Cerebellar nuclear complex (tissue), 1 donor: ENCODE data around the gene CAMTA1.
"Not testable (repeated sequence)": the region's sequence is repeated elsewhere in the genome, so short reads cannot be mapped to it uniquely, and the experiment has no call there.

Source experiments
- DNase-seq, 2 experiments: peaks; one replicate each; lab custom pipeline; 2025; lab: John Stamatoyannopoulos, UW

CAMTA1 gene

GRCh38 chr1:7107109-7107830, 322.0 kb downstream of the CAMTA1 start:
- no peak for DNase-seq

DNA sequence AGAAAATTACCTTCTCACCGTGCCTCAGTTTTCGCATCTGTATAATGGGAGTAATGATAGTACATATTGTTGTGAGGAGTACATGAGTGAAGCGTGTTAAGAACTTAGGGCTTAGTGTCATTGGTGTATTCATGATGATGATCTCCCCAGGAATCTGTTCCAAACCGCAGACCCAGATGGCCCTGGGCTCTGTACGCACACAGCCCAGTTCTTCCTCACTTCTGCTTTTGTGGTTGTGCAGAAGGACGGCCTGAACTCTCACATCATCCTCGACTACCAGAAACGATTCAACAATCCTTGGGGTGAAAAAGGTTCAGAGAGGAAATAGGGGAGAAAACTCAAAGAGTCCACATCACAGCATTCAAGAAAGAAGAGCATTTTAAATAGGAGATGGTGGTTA, 323.0 kb downstream of the CAMTA1 start:
- no peak for DNase-seq

- DNase-seq = no peak
Measured at GRCh38 chr1:7109901-7110300, 324.6 kb downstream of the CAMTA1 start.

DNA sequence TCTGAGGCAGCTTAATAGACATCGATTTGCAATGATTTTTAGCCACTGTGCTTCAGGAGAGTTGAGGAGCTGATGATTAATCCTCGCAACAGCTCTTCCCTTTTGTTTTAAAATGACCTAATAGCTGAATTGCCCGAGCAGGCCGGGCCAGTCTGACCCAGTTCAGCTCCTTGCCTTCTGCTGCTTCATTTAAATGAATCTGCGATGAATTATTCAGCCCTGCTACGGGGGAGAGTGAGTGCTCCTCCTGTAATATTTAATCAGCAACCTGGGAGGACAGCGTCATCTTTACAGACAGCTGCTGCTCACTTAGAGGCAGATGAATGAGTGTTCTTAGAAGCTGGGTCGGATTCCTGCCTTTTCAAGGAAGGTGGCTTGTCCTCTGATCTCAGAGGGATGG, 325.1 kb downstream of the CAMTA1 start:
- no peak for DNase-seq

DNA sequence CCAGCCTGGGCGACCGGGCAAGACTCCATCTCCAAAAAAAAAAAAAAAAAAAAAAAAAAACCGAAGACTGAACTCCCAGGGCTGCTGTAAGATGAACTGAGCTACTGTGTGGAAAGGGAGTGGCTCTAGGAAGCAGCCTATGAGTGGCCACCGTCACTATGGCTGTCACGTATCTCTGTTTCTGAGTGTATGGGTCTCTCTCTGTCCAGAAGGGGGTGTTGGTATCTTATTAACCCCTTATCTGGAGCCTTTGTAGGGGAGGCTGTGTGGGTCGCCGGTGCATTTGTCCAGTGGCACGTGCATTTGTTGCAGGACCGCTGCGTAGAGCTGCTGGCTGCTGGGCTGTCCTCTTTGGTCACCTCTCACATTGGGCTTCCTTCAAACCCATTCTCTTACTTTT, 326.6 kb downstream of the CAMTA1 start:
- no peak for DNase-seq

- no peak for DNase-seq
Measured at GRCh38 chr1:7113136-7113535, 327.9 kb downstream of the CAMTA1 start.

DNA sequence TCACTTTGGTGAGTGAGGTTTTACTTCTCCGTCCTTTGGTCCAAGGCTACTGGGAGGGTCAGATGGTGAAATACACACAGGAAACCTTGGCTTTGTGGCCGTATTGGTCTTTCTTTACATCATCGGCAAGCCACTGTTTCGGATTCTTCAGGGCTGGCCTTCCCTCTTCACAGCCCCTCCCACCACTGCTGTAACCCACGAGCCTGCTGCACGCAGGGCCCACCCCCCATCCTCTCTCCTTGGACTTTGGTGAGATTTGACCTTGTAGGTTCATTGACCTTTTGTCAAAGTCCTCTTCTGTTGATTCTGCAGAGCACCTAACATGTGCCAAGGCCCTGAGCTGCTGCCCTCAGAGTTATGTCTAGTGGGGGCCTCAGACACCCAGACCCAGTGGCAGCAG, 328.6 kb downstream of the CAMTA1 start:
- no peak for DNase-seq

DNA sequence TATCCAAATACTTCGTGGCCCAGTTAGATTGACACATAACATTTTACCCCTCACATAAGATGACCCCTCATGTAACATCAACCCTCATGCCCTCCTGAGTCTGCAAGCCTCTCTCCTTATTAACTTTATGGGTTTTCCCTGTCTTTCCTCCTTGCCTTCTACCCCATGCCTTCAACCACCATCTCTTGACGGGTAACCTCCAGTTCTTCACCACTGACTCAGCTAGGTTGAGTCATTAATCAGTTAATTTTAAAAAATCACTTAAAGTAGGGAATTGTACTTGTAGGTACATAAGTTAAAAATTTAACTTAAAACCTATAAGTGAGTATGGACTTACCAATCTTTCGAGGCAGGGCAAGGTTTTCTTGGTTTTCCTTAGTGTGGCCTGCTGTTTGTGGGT, 330.7 kb downstream of the CAMTA1 start:
- DNase-seq = no peak

DNA sequence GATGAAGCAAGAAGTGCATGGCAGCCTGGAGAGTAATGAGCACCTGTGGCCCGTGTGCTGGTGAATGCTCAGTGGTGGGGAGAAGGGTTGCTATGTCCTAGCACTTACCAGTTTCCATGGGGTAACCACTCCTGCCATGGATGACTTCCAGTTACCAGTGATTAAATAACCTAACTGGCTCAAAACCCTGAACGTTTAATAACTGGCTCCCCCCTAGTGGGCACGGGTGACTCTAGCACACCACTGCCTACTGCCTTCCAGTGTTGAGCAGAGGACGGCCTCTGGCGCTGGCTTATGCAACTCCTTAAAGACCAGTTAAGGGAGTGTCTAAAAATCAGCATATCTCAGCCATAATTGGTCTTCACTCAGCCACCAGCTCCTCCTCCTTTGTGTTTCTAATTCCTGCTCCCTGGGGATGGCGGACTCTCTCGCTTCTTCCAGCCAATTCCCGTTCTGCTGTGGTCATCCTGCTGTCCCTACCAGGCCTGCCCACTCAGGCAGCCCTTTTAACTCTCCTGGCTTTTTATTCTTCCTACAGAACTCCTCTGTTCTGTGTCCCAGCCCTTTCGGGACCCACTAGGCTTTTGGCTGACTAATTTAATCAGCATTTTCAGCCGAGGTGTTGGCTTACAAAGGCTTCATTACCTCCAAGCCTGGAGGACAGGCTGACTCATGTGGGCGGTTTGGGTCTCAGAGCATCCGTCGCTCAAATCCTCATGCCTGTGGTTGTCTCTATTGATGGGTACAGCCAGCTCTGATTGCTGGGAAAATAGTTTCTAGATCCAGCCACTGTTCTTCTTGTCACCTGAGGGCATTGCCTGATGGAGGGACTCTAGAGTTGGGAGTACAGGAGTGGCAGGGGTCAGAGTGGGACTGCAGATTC, 332.4 kb downstream of the CAMTA1 start:
- no peak for DNase-seq

DNA sequence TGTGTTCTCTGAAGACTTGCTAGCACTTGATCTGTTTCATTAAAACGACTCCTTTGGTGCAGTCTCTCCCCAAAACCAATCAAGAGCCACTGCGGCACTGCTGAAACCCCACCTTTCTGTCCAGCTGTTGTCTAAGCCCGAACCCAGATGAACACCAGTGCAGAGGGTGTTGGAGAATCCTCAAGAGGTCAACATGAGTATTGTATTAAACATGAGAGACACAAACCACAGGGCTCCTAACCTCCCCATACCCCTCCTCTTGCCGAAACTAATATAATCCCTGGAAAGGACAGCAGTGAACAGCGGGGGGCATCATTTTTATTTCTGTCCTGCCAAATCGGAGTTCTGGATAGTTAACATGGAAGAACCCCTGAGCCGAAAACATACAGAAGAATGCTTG, 333.9 kb downstream of the CAMTA1 start:
- DNase-seq = no peak

DNA sequence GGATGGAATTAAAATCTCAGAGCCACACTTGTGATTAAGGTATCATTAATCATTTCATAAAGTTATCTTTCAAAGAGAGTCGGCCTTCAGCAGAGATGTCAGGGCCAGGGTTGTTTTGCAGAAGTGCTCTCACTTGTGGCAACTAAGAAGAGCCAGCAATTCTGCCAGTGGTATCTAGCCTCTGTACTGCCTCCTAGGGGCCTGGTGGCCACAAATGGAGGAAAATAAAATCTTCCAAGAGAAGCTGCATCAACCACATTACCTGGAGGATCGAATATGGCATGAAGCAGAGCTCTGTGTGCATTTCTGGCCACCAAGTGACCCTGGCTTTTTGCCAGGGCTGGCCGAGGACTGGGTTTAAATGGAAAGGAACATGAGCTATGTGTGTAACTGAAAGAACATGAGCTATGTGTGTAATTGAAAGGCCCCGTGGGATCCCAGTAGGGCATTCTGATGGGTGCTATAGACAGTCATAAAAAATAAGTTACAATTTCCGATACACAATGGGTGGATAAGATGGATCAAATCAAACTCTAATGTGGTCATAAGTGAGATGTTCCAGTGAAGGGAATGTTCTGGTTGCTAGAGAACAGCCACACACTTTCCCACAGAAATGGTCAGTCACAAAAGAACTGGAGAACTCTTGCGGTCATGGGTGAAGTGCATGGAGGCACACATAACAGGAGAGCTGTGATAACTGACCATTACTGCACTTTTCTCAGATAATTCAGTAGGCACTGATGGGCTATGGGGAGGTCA, 335.8 kb downstream of the CAMTA1 start:
- no peak for DNase-seq

GRCh38 chr1:7121622-7121988, 336.4 kb downstream of the CAMTA1 start:
- DNase-seq = no peak

DNA sequence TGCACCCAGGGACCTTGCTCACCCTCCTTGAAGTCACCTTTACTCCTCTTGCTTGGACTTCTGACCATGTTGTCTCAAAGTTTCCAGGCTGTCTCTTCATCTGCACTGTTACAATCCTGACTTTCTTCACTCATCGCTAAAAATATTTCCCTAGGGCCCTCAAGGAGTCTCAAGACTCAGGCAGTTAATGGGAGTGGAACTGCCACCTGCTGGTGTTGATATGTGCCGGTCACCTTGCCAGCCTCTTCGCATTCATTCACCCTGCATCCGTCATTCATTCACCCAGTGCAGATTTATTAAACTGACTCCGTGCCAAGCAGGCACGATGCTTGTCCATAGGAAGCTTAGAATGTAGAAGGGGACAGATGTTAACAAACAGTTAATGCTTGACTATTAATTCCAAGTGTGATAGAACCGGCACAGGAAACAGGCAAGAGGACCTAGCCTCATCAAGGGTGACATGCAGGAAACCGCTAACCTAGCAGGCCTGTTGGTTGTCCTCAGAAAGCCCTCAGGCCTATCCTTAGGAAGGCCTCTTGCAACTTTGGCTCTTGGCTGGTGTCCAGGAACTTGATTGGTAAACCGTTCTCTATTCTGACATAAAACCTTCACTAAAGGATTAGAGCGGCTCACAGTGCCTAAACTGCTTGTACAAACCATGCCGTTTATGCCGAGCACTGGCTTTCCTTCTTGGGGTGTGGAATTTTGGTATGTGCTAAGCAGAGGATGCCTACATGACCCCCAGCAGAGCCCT, 342.2 kb downstream of the CAMTA1 start:
- no peak for DNase-seq

DNA sequence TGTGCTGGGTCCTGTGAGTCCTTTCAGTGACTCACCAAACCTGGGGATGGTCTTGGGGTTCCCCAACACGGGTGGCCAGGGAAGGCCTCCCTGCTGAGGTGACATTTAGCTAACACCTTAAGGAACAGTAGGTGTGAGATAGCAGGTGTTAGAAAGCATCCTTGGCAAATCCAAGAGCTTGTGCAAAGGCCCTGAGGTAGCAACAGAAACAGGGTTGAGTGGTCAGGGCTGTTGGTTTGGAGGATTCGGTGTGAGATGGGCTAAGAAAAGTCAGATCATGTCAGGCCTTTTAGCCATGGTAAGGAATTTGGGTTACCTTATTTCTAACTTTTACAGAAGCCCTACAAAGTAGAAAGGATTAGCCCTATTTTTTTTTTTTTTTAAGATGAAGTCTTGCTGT, 343.0 kb downstream of the CAMTA1 start:
- DNase-seq = no peak

- no peak for DNase-seq
Measured at GRCh38 chr1:7130127-7130526, 344.9 kb downstream of the CAMTA1 start.

DNA sequence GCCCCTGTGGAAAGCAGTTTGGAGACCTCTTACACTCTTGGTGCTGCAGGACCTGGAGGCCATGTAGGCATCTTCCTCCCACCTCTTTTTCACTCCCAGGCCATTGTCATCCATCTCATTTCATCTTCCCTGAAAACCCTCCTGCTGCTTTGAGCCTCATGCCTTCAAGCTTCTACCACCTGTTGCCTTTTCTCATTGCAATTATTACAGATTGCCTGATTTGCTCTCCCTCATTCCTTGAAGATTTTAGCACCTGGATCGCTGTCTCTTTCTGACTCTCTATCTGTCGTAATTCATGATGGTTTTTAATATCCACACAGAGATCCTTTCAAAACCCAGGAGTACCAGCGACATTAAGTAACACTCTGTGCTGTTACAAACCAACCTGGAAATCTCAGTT, 350.2 kb downstream of the CAMTA1 start:
- DNase-seq = no peak

DNA sequence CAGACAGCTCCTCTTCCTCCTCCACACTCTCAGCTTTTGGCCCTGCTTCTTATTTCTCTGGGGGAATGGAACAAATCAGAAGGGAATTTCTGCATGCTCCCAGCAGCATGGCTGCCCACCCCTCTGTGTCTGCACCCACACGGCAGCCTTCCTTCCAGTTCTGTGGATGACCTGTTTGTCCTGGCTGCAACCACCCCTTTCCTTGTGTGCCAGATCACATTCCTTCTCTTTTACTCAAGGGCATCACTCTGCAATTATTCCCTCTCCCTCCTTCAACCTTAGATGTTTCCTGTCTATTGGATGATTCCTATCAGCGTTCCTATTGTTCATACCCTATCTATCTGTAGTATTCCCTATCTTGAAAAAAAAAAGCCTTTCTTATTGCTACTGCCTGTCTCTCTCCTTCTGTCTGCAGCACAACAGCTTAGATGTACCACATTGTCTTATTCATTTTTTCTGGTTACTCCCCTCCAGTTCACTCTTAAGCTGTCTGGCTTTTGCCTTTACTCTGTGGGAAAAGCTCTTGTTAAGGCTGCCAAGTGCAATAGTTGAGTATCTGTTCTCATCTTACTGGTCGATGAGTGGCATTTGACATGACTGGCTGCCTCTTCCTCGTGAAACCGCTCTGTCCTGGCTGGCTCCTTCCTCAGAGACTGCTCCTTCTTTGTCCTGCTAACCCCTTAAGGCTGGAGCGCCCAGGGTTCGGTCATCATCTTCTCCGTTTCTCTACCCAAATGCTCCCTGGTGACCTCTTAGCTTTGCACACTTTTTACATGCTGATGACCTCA, 351.1 kb downstream of the CAMTA1 start:
- no peak for DNase-seq

GRCh38 chr1:7140251-7140650, 355.0 kb downstream of the CAMTA1 start:
- DNase-seq = no peak

DNA sequence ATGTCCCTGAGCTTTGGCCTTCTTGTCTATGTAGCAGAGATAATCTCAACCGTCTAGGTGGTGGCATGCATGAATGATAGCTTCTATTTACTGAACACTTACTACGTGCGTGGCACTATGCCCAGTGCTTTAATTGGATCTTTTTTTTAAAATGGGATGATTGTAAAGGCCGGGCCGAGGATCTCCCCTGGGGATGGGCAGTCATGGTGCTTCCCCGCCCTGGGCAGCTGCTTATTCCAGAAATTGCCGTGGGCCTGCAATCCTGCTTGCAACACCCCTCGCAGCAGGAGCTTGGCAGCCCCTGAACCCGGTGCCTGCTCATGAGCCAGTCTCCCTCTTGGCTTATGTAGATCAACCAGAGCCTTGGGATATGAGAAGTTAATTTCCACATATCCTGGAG, 360.7 kb downstream of the CAMTA1 start:
- DNase-seq = no peak

DNA sequence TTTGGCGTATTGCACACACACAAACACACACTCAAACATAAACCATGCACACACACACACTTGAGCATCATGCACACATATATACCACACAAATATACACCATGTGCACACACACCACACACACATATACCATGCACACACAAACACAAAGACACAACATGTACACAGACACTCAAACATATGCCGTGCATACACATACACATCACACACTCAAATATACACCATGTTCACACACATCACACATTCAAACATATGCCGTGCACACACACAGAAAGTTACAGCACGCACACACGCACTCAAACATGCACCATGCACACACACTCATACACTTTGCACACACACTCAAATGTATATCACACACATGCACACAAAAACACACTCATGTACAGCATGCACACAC, 361.5 kb downstream of the CAMTA1 start:
- DNase-seq = no peak

- DNase-seq = not testable (repeated sequence)
Measured at GRCh38 chr1:7147581-7148282, 362.5 kb downstream of the CAMTA1 start.
